Measurements from ENCODE around the gene TMTC2. TPM values are rescaled to one million over a fixed set of nuclear protein-coding genes. Genes with fewer than 3 reads are reported as not detected.

TMTC2 gene
- total RNA-seq, 2 experiments from 2014 or later = 1.8 to 2.1 TPM

DNA sequence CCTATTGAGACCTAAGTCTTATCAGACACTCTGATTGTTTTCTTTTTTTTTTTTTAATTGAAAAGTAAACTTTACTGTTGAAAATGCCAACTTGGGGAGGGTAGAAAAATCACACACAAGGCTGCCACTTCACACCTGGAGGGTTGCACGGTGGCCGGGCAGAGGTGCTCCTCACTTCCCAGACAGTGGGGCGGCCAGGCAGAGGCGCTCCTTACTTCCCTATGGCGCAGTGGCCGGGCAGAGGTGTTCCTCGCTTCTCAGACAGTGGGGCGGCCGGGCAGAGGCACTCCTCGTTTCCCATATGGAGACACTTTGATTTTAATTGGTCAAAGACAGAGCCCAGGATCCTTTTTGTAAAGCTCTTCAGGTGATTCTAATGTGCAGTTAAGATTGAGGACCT lies 399.3 kb downstream of the TMTC2 start:
- Histone ChIP-seq H3K4me1 (ENCODE audit: insufficient read depth, low read length) (no peaks in the 10 kb centered on the region), H3K27ac (ENCODE audit: low read depth in 1 of 2, low read length in 2 of 2) (no peak overlapping the region), H3K36me3 (ENCODE audit: insufficient read depth, low read length) (no peaks in the 10 kb centered on the region), H3K9me3 (ENCODE audit: control insufficient read depth in 1 of 2, insufficient read depth in 1 of 2, low read length in 2 of 2) (no peaks in the 10 kb centered on the region), H3K4me3 (ENCODE audit: low read length) (no peak overlapping the region), H3K27me3 (ENCODE audit: control insufficient read depth in 1 of 2, insufficient read depth in 2 of 2, low read length in 2 of 2) (no peaks in the 10 kb centered on the region)
- DNase-seq = no peak
- intact Hi-C loops (cut with DNase I, micrococcal nuclease) = no loop called here
- Mint-ChIP-seq H3K27ac (no peak overlapping the region), H3K36me3 (ENCODE audit: low read depth) (no peaks in the 10 kb centered on the region), H3K4me1 (ENCODE audit: low read depth) (no peaks in the 10 kb centered on the region), H3K4me3 (no peak overlapping the region), H3K27me3 (no peaks in the 10 kb centered on the region), H3K9me3 (no peaks in the 10 kb centered on the region)
- CTCF ChIA-PET = interaction anchor here (1.7 kb wide), 1 partner anchor 11 kb away, joined by 5 read pairs; no protein-coding TSS in a partner anchor
- TF ChIP-seq, protein P1, sequence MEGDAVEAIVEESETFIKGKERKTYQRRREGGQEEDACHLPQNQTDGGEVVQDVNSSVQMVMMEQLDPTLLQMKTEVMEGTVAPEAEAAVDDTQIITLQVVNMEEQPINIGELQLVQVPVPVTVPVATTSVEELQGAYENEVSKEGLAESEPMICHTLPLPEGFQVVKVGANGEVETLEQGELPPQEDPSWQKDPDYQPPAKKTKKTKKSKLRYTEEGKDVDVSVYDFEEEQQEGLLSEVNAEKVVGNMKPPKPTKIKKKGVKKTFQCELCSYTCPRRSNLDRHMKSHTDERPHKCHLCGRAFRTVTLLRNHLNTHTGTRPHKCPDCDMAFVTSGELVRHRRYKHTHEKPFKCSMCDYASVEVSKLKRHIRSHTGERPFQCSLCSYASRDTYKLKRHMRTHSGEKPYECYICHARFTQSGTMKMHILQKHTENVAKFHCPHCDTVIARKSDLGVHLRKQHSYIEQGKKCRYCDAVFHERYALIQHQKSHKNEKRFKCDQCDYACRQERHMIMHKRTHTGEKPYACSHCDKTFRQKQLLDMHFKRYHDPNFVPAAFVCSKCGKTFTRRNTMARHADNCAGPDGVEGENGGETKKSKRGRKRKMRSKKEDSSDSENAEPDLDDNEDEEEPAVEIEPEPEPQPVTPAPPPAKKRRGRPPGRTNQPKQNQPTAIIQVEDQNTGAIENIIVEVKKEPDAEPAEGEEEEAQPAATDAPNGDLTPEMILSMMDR (IDR thresholded peaks at IDR 0.05) = no peak
- no peak for ATAC-seq (ENCODE audit: poor library complexity)
- POLR2A ChIA-PET = no interaction called here

DNA sequence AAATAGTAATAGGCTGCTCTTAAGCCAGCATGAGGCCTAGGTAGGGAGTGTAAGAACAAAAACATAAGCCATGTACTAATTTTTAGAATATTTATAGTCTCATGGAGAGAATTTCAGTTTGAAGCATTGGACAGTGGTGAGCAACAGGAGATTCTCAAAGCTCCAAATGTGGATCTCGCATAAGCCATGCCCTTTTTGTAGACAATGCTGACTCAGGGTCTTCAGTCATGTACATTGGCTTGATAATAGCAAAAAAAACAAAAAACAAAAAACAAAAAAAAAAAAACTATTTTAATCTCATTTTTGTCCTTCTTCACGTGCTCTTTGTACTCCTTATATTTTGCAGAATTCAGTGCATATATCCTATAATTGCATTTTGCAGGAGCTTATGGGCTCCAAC lies 402.9 kb downstream of the TMTC2 start:
- Histone ChIP-seq H3K4me1 (ENCODE audit: insufficient read depth, low read length) (no peaks in the 10 kb centered on the region), H3K27ac (ENCODE audit: low read depth in 1 of 2, low read length in 2 of 2) (no peak overlapping the region), H3K9me3 (ENCODE audit: control insufficient read depth in 1 of 2, insufficient read depth in 1 of 2, low read length in 2 of 2) (no peaks in the 10 kb centered on the region), H3K36me3 (ENCODE audit: insufficient read depth, low read length) (no peaks in the 10 kb centered on the region), H3K4me3 (ENCODE audit: low read length) (no peak overlapping the region), H3K27me3 (ENCODE audit: control insufficient read depth in 1 of 2, insufficient read depth in 2 of 2, low read length in 2 of 2) (no peaks in the 10 kb centered on the region)
- CTCF ChIA-PET = interaction anchor here (0.7 kb wide), 1 partner anchor 418 kb away, joined by 3 read pairs; no protein-coding TSS in a partner anchor
- Mint-ChIP-seq H3K27me3 (no peaks in the 10 kb centered on the region), H3K27ac (no peak overlapping the region), H3K9me3 (no peaks in the 10 kb centered on the region), H3K4me1 (ENCODE audit: low read depth) (no peaks in the 10 kb centered on the region), H3K4me3 (no peak overlapping the region), H3K36me3 (ENCODE audit: low read depth) (no peaks in the 10 kb centered on the region)
- intact Hi-C loops (cut with DNase I, micrococcal nuclease) = no loop called here
- POLR2A ChIA-PET = no interaction called here
- TF ChIP-seq, protein P1 (IDR thresholded peaks at IDR 0.05) = no peak
- DNase-seq (no peak), ATAC-seq (ENCODE audit: poor library complexity) (no peak)

DNA sequence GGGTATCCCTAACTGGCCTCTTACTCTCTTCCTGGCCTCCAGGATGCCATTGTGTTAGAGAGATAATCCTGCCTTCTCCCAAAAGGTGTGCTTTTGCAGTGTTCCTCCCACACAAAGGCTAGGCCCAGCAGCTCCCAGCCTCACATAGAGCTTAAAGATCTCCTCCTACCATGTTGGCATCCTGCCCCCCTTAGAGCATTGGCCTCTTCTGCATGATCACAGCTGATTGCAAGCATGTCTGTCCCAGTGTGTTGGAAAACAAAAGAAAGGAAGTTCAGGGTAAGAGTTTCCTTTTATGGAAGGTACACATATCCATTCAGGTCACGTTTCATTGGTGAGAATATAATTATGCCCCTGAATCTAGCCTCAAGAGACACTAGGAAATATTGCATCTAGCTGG lies 405.4 kb downstream of the TMTC2 start:
- Mint-ChIP-seq H3K4me3 (no peak overlapping the region), H3K27ac (no peak overlapping the region), H3K36me3 (ENCODE audit: low read depth) (no peaks in the 10 kb centered on the region), H3K4me1 (ENCODE audit: low read depth) (no peaks in the 10 kb centered on the region), H3K9me3 (no peaks in the 10 kb centered on the region), H3K27me3 (no peaks in the 10 kb centered on the region)
- Histone ChIP-seq H3K9me3 (ENCODE audit: control insufficient read depth in 1 of 2, insufficient read depth in 1 of 2, low read length in 2 of 2) (no peaks in the 10 kb centered on the region), H3K27me3 (ENCODE audit: control insufficient read depth in 1 of 2, insufficient read depth in 2 of 2, low read length in 2 of 2) (no peaks in the 10 kb centered on the region), H3K4me1 (ENCODE audit: insufficient read depth, low read length) (no peaks in the 10 kb centered on the region), H3K27ac (ENCODE audit: low read depth in 1 of 2, low read length in 2 of 2) (no peak overlapping the region), H3K36me3 (ENCODE audit: insufficient read depth, low read length) (no peaks in the 10 kb centered on the region), H3K4me3 (ENCODE audit: low read length) (no peak overlapping the region)
- DNase-seq (no peak), ATAC-seq (ENCODE audit: poor library complexity) (no peak)
- intact Hi-C loops (cut with DNase I, micrococcal nuclease) = no loop called here
- TF ChIP-seq, protein P1 (IDR thresholded peaks at IDR 0.05) = no peak
- ChIA-PET CTCF (no interaction called here), POLR2A (no interaction called here)

Data from CD4-positive, alpha-beta T cell (primary cell).